GM19025 (cell line): ENCODE measurements around the gene TOM1.

ENCODE experiments used
- ATAC-seq: cut with Tn5 transposase; IDR thresholded peaks from one replicate; pipeline ENCODE4 v1.9.1; 2021; ENCODE audit warnings: mild to moderate bottlenecking, low read depth, moderate library complexity; ENCODE audit not compliant: unreplicated experiment

Gene TOM1

GRCh38 chr22:35299673-35300499 is at the start of gene TOM1:
TSS of gene TOM1 (plus strand) at chr22:35299894. CDS start at chr22:35299929, 35 bp downstream.
- peak; percentile 97 for ATAC-seq

DNA sequence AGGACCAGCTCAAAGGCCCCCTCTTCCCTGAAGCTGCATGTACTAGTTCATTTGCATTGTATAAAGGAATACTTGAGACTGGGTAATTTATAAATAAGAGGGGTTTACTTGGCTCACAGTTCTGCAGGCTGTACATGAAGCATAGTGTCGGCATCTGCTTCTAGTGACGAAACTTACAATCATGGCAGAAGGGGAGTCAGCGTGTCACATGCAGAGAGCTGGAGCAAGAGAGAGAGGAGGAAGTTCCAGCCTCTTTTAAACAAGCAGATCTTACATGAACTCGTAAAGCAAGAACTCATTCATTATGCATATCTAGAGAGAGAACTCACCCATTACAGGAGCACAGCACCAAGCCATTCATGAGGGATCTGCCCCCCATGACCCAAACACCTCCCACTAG is 49.5 kb upstream of the TOM1 start:
- no peak for ATAC-seq

DNA sequence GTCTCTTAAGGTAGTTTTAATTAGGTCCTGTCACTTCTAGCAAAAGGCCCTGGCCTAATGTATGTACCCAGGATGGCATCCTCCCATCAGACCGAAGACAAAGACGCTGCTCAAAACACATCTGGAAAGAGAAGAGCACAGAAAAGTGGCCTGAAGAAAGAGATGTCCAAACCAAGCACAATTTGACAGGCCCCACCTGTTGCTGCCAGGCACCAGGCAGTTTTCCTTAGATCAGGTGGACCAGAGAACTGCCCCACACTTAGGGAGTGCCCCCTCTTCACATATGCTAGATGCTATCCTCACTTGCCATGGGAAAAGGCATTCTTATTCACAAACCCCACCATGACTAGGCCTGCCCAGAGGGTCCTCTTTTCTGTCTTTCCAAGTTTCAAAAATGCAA is 45.7 kb upstream of the TOM1 start:
- ATAC-seq = no peak

GRCh38 chr22:35257002-35257320 is 42.7 kb upstream of the TOM1 start:
- ATAC-seq = no peak

DNA sequence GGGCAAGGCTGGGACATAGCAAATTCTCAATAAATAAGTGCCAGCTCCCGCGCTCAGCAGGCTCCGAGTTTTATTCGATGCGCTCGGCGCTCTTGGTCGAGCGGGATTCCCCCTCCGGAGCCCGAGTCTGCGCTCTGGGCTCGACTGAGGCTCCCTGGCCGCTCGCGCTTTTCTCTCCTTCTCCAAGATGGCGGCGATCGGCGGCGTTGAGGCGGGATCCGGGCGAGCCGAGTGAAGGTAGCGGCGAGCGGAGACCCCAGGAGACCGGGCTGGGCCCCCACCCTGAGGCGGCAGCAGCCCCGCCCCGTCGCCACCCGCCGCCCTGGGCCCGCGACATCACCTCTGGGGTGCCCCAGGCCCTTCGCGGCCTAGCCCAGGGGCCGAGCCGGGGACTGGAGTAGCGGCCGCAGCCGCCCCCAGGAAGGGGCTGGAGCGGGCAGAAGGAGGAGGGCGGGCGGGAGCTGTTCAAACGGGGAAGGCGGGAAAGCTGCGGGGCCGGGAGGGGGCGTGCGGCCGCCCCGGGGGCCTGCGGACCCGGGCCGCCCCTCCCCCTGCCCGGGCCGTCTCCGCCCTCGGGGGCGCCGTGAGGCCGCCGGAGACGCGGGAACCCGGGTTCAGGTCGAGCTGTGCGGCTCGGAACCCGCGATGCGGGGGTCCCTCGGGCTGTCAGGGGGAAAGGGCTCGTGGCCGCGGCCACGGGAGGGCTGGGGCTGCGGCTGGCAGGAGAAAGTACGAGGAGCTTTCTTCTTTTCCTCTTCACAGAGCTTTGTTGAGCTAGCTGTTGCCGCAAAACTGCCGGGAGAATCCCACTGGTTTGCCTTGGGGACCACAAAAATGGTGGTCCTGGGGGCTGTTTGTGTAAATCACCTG is 42.1 kb upstream of the TOM1 start, which contains the start of gene HMGXB4:
HMGXB4 (plus strand) TSS at position 173 of the 870 bp plus-strand sequence. CDS start 4,898 bp downstream, outside the sequence.
- ATAC-seq = peak; percentile 85

DNA sequence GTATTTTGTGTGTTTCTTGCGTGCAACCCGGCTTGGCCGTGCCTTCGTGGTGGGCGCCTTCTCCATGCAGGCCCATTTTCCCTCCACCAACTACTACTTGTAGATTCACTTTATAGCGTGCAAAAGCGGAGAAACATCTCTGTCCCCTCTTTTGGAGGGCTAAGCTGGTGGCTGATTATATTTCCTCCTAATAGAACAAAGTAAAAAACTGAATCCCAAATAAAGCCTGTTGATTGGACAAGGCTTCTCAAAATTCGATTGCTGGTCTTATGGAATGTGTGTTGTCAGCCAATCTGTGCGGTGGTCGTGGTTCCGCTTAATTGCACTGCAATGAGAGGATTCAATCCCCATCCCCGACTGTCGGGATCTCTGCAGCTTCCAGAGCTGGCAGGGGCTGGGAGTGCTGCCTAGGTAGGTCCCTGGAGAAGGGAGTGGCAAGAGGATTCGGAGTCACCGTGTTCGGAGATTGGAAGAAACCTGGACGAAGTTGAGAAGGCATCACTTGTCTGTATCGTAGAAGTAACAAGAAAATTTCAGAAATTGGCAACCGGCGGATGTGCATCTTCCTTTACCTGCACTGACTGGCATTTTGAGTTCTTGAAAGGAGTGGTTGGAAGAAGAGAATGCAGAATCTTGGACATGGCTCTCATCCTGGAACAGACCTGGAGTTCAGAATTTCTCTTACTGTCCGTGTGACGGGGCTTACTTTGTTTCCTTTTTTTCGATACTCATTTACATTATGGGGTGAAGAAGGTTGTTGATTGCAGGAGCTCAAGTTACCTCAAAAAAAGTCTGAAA is 41.3 kb upstream of the TOM1 start:
- no peak for ATAC-seq

DNA sequence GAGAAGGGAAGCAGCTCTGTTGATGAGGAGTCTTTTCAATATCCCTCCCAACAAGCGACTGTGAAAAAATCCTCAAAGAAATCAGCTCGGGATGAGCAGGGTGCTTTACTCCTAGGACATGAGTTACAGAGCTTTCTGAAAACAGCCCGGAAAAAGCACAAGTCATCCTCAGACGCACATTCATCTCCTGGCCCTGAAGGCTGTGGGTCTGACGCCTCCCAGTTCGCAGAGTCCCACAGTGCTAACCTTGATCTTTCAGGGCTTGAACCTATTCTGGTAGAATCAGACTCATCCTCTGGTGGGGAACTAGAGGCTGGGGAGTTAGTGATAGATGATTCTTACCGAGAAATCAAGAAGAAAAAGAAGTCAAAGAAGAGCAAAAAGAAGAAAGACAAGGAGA is 34.7 kb upstream of the TOM1 start:
- no peak for ATAC-seq

- no peak for ATAC-seq
Measured at GRCh38 chr22:35266277-35266676, 33.4 kb upstream of the TOM1 start.

DNA sequence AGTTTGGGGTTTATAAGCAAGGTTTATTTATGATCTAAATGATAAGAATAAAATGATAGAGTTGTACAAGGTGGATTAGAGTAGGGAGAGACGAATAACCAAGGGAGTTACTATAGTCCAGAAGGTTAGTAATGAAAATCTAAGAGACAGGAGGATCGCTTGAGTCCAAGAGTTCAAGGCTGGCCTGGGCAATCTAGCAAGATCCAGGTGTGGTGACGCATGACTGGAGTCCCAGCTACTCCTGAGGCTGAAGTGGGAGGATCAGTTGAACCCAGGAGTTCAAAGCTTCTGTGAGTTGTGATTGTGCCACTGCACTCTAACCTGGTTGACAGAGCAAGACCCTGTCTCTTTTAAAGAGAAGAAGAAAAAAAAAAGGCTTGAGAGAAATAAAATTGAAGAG is 30.1 kb upstream of the TOM1 start:
- no peak for ATAC-seq

GRCh38 chr22:35274154-35274871 is 25.4 kb upstream of the TOM1 start:
- ATAC-seq = no peak

- no peak for ATAC-seq
Measured at GRCh38 chr22:35275580-35275979, 24.1 kb upstream of the TOM1 start.

GRCh38 chr22:35276019-35276418 is 23.7 kb upstream of the TOM1 start:
- ATAC-seq = no peak

DNA sequence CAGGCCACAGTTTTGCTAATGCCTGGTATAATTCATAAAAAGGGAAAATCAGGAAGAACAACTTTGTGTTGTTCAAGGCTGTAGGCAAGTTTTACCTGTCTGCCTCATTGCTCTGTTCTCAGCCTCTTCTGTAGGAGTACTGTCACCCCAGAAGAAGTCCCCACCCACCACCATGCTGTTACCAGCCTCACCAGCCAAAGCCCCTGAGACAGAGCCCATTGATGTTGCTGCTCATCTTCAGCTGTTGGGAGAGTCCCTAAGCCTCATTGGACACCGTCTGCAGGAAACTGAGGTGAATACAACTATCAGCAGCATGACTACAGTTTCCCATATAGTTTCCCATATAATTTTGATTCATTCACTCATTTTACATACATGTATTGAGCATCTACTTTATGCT is 11.6 kb upstream of the TOM1 start:
- ATAC-seq = no peak

DNA sequence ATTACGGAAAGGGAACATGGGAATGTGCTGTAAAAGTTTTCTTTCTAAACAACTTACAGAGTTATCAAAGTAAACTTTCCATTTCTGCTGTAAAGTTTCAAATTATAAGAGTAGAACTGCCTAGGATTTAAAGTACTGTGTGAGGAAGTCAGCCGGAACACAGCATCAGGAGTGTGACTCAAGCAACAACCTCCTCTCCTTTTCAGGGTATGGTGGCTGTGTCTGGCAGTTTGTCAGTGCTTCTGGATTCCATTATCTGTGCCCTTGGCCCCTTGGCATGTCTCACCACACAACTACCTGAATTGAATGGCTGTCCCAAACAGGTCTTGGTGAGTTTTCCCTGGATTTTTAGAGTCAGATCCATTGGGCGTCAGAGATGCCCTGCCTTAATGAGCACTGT is 6.9 kb upstream of the TOM1 start:
- no peak for ATAC-seq

DNA sequence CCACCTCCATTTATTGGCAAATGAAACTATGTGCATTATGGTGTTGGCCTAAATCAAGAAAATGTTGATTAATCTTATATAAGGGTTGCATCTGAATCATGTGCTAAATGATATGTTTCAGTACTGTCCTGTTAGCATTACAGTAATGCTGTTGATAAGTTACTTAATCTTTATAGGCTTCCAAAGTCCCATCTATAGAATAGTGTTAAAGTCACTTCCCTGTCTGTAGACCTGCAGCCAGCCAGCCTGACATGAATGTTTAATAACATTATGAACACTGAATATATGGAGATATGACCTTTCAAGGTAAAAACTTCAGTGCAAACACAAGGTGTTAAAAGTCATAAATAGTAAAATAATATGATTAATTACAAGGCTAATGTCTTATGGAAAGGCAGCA is 3.6 kb upstream of the TOM1 start:
- ATAC-seq = no peak

DNA sequence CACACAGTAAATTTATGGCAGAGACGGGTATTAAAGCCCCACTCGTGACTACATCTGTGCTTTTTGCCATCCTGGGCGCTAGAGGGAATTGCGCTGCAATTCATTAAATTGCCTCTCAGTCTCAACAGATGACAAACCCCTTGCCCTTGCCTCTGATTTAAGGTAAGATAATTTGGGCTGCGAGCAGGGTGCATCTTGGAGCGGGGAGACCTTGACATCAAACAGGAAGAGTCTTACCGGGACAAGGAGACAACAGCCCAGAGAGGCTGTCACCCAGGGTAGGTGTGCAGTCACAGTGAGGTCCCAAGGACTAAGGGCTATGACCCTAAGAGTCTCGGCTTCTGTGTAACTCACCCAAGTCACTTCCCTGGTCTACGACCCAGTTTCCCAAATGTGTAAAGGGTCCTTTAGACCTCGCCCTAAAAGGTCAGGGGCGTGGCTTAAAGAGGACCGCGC is 449 bp upstream of the TOM1 start:
- ATAC-seq = peak; percentile 3

DNA sequence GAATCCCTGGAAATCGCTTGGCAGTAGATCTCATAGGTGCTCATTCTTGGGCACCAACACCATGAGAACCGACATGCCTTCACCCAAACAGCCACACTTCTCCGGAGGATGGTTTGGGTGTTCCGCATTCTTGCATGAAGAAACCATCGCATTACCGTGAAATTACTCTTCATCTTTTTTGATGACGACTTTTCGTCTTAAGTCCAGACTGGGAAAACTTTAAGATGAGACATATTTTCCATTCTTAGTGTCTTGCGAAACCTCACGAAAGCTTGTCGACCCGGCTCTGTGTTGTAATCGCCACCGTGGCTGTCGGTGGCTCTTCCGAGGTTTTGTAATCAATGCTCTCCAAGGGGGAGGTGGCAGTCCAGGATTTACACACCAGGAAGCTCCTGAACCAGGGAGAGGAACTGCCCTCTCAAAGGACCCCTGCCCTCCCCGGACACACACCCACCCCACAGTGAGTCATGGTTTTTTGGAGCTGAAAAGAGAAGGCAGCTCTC is 1.7 kb downstream of the TOM1 start:
- ATAC-seq = no peak

DNA sequence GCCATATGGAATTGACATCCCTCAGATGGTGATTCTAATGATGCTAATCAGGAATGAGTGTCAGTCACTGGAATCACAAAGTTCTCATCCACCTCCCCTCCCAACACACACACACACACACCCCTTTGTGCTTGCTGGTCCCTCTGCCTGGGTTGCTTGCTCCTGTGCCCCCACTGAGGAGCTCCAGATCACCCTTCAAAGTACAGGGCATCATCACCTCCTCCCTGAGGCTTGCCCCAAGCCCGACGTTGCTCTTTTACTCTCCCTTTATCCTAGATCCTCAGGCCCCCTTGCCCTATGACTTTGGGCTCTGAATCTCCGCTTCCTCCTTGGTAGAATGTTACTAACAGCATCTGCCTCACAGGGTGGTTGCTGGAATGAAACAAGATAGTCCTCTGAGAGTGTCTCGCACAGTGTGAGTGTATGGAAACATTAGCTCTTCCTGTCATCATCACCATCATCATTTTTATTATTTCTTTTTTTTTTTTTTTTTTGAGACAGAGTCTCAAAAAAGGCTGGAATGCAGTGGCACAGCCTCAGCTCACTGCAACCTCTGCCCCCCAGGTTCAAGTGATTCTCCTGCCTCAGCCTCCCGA is 3.4 kb downstream of the TOM1 start:
- no peak for ATAC-seq

- no peak for ATAC-seq
Measured at GRCh38 chr22:35305525-35306070, 5.9 kb downstream of the TOM1 start.
